Amygdala (tissue), 56 donors: ENCODE measurements around the gene LMTK2.

Source experiments
- DNase-seq, 56 donors: peaks; one replicate each; lab custom pipeline; 2025; lab: John Stamatoyannopoulos, UW

The LMTK2 gene

DNA sequence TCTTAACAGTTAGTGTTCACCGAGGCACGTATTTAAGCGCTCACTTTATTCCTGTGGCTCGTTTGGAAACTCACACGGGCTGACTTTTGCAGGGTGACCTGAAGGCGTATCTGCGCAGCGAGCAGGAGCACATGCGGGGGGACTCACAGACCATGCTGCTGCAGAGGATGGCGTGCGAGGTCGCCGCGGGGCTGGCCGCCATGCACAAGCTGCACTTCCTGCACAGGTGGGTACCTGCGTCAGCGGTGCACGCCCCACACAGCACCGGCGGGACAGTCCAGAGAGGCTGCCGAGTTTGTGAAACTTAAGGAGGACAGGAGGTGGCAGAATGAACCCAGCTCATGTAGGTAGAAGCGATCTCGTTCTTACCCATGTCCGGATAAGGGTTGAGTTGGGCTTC is 64.8 kb downstream of the LMTK2 start:
- no peak for DNase-seq

DNA sequence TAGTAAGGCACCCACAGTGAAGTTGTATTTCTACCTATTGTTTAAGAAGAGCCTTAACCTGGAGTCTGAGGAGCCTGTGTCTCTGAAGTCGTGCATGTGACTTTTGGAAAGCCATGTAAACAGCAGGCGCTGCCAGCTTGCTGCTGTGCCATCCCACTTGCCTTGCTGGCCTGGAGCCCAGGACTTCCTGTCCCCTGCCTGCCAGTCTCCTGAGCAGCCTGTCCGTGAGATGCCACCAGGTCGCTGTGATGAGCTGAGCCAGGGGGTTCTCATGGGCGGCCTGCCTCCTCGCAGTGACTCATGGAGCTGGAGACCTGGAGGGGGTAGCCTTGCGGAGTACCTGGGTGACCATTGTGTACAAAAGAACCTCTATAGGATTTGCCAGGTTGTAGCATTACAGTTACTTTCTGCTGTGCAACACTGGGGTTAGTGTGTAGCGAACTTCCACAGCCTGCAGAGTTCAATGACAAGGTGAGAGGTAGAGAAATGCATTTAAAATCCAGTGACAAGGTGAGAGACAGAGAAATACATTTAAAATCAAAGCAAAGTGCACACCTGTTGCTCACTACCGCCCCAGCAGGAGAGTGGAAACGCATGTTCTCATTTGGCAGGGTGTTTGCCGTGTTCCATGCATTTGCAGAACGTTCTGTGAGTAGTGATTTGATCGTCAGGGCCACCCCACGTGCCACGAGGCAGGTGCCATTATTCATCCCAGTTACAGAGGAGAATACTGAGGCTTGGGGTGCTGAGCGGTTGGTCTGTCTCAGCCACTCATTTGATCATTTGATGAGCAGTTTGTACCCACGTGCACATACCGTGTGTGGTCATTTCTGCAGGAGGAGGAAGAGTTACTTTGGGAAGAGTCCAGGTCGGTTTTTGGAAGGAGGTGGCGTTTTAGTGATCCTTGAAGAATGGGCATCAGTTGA is 67.9 kb downstream of the LMTK2 start:
- DNase-seq, result peak in 14 of 56 donors; percentile 10 to 57 (median 30)

DNA sequence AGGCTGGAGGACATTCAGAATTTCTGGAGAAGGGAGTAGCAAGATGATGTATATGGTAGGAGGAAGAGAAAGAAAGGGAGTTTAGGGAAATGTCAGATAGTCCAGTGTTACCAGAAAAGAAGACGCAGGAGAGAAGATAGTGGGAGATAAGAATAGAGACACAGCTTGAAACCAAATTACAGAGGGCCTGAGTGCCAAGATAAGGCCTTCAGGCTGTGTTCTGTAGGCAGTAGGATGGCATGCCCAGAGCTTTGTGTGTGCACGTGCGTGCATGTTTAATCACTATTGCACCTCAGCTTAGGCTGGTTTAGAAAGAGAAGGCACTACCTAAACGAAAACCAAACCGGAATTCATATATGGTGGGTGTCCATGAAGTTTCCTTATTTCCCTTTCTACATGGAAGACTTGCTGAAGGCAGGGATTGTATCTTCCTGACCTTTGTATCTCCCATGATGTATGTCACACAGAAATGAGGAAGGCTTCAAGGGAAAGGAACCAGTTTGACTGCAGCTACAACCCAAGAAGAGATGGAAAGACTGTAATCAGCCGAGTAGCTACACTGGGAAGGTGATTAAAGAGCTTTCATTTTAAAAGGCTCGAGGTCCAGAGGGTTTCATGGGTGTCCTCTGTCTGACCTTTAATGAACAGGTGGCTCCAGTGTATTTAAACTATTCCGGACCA is 68.7 kb downstream of the LMTK2 start:
- no peak for DNase-seq

DNA sequence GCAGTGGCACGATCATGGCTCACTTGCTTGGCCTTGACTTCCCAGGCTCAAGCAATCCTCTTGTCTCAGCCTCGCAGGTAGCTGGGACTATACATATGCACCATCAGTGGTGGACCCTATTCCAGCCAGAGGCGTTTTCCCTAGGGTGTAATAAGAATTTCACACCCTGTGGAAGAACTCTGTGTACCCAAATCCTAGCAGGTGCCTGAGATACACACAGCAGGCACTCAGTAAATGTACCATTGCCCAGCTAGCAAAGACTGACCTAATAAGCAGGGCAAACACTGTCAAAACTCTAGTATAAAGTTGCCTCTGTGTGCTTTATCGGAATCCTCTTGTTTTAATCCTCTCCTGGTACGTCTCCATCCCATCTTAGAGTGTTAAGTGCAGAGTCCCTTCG is 70.9 kb downstream of the LMTK2 start:
- DNase-seq, result no peak

DNA sequence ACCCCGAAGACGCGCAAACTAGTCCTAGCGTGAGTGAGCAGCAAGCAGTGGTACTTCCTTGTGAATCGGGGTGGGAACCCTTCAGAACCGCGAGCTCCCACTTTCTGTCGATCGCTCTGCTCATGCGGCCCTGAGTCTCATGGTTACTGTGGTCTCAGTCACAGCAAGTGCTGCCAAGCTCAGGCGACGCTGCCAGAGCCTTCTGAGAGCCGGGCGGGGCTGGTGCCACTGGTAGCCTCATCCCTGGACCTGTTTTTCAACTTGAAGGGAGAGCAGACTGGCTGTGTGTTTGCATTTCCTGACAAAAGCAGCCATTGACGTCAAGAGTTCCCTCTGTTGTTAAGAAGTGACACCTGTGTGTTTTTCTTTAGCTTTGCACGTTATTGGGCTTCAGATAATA is 71.7 kb downstream of the LMTK2 start:
- DNase-seq, result peak in 47 of 56 donors; percentile 13 to 86 (median 59)

DNA sequence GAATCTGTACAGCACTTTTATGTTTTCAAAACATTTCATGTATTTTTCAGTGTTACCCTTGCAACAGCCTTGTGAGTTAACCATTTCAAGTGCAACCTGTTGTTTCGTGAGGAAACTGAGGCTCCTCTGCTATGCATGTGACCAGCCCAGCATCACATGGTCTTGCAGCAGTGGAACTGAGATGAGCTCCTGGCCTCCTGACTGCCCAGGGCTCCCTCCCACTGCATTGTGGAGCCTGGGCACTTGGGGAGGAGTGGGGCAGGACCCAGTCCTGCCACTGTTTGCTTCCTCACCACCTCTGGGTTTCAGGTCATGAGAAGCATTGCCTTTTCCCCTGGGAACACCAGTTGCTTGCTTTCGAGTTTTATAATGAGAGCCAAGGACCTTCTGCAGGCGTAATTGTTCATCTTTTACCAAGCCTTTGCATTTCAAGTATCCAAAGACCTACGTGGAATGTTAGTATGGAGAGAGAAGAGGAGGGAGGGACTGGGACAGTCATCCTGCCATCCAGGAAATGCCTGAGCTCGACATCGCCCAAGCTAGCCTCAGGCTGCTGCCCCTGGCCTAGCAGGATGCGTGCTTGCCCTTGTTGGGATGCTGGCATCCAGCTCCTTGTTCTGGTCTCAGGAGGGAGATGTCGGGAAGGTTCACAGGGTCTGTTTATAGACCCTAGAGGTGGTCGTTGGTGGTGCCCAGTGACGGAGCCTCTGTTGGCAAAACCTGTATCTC is 72.3 kb downstream of the LMTK2 start:
- DNase-seq, result no peak

DNA sequence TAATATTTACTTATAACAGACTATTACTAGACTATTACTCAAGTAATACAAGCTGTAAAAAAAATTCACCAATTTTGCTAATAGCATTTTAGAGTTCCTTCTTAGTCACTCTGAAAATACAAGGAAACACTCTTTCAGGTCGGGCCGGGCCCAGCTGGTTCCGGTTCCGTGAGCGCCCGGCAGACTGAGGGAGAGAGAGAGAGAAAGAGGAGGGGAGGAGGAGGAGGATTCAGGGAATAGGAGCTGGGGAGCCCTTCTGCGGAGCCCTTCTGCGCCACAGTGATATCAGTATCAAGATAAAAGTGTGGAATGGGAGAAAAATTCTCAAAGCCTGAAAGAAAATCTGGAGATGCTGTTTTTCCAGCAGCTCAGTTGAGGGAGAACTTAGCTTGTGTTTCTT is 74.1 kb downstream of the LMTK2 start:
- DNase-seq, result no peak

DNA sequence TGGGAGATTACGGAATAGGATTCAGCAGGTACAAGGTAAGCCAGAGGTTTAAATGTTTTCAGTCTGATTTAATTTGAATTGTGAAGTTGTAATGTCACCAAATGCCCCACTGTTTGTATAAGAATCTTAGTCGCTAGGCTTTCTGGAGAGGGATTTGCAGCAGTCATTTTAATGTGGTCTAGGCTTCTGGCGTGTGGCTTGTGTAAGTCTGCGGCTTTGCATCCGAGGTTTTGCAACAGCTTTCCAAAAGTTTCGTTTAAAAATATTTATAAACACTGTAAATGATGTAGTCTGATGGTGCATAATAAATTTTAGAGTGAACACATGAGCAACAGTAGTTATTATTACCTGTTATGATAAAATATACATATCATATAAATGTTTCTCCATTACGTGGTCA is 78.4 kb downstream of the LMTK2 start:
- no peak for DNase-seq

DNA sequence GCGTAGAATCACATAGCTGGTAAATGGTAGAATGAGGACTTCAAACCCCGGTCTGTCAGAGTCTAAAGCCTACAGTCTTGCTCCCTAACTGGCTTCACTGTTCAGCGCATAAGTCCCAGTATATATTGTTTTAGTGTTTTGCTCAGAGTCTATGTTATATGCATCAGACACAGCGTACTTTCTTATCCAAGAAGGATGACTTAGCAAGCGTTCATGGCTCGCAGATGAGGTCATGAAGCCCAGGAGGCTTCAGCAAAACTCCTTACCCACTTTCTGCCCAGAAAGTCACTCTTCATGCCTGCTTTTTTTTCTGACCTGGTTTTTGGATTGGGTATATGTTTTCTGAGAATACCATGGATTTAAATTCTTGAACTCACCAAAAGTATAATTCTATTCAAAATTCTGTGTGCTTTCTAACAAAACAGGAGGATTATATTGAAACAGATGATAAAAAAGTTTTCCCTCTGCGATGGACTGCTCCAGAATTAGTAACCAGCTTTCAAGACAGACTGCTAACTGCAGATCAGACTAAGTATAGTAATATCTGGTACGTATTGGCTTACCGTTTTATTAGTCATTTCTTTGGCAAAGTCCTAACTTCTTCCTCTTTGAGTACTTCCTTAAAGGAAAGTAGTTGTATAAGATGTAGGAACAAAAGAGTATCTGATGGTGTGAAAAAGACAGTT is 79.9 kb downstream of the LMTK2 start:
- no peak for DNase-seq

DNA sequence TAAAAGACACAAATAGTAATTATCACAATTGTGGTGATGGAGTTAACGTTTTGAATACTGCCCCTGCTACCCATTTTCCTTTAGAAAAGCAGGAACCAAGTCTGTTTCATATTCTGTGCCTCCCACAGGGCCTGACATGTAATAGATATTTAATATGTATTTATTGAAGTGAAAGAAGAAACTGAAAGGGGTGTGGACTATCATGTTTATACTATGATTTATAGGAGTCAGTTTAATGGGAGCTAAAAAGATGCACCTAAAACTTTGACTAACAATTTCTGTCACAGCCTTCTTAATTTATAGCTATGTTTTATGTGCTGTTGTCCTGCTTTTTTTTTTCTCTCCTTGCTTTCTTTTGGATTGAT is 80.5 kb downstream of the LMTK2 start:
- no peak for DNase-seq

DNA sequence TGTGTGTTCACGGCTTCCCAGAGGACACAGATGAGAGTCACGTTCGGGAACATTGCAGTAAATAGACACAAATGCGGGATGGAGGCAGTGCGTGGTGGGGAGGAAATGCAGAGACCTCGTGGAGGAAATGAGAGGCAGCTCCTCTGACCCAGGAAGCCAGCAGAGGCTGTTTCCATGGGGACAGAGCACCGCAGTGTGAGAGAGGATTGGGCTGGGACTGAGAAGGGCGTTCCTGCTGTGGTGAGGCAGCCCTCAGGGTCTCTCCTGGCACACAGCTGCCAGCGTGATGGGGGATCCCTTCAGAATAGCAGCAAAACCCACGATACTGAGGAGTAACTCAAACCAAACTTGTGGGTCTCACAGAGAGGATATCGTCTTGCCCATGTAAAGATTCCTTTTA is 82.9 kb downstream of the LMTK2 start:
- DNase-seq, result no peak

DNA sequence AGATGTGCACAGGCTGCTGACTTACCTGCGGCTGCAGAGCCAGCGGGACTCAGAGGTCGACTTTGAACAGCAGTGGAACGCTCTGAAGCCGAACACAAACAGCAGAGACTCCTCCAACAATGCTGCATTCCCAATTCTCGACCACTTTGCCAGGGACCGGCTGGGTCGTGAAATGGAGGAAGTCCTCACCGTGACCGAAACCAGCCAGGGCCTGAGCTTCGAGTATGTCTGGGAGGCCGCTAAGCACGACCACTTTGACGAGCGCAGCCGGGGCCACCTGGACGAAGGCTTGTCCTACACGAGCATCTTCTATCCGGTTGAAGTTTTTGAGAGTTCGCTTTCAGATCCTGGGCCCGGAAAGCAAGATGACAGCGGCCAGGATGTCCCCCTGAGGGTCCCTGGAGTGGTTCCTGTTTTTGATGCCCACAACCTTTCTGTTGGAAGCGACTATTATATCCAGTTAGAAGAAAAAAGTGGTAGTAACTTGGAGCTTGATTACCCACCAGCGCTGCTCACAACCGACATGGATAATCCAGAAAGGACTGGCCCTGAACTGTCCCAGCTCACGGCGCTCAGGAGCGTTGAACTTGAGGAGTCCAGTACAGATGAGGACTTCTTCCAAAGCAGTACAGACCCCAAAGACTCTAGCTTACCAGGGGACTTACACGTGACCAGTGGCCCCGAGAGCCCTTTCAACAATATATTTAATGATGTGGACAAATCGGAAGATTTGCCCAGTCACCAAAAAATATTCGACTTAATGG is 85.2 kb downstream of the LMTK2 start:
- DNase-seq, result no peak

DNA sequence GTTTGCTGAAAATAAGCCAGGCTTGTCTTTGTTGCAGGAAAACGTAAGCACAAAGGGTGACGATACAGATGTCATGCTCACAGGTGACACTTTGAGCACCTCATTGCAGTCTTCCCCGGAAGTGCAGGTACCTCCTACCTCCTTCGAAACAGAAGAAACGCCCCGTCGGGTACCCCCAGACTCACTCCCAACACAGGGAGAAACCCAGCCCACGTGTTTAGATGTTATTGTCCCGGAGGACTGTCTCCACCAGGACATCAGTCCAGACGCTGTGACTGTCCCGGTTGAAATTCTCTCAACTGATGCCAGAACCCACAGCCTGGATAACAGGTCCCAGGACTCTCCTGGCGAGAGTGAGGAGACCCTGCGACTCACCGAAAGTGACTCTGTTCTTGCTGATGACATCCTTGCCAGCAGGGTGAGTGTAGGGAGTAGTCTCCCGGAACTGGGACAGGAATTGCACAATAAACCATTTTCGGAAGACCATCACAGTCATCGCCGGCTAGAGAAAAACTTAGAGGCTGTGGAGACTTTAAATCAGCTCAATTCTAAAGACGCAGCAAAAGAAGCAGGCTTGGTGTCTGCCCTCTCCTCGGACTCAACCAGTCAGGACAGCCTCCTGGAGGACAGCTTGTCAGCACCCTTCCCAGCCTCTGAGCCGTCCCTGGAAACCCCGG is 86.3 kb downstream of the LMTK2 start:
- DNase-seq, result no peak

DNA sequence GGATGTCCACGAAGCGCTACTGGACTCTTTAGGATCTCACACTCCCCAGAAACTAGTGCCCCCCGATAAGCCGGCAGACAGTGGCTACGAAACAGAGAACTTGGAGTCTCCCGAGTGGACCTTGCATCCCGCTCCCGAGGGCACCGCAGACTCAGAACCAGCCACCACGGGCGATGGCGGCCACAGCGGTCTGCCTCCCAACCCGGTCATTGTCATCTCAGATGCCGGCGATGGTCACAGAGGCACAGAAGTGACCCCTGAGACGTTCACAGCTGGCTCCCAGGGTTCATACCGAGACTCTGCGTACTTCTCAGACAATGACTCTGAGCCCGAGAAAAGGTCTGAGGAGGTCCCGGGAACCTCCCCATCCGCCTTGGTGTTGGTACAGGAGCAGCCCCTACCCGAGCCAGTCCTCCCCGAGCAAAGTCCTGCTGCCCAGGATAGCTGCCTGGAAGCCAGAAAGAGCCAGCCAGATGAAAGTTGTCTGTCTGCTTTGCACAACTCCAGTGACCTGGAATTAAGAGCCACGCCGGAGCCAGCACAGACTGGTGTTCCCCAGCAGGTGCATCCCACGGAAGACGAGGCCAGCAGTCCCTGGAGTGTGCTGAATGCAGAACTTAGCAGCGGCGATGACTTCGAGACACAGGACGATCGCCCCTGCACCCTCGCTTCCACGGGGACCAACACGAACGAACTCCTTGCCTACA is 87.0 kb downstream of the LMTK2 start:
- no peak for DNase-seq

DNA sequence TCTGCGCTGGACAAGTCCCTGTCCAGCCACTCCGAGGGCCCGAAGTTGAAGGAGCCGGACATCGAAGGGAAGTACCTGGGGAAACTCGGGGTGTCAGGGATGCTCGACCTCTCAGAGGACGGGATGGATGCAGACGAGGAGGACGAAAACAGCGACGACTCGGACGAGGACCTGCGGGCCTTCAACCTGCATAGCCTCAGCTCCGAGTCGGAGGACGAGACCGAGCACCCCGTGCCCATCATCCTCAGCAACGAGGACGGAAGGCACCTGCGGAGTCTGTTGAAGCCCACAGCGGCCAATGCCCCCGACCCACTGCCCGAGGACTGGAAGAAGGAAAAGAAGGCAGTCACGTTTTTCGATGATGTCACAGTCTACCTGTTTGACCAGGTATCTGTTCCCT is 87.5 kb downstream of the LMTK2 start:
- no peak for DNase-seq

DNA sequence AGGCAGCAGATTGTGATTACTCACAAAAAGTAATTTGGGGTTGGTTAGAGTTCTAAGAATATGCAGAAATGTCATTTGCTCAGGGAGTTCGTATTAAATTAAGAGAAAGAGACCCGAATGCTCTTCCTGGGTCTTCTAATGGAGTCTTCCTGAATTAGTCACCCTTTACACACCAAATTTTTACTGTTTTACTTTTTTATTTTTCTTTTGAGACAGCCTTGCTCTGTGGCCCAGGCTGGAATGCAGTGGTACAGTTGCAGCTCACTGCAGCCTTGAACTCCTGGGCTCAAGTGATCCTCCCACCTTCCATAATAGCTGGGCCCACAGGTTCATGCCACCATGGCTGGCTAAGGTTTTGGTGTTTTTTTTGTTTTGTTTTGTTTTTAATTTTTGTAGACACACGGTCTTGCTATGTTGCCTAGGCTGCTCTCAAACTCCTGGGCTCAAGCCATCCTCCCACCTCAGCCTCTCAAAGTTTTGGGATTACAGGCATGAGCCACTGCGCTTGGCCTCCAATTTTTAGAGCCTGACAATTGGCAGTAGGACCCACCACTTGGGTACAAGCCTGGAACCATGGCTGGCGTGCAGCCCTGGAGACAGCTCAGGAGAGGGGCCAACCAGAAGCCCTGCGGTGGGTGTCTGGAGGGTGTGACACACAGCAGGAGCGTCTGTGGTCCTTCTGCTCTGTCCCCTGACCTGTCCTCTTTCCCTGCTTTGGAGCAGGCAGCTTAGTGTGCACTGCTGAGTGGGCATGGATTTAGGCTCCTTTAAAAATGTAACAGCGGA is 88.2 kb downstream of the LMTK2 start:
- DNase-seq, result peak in 6 of 56 donors; percentile 18 to 58 (median 32)

DNA sequence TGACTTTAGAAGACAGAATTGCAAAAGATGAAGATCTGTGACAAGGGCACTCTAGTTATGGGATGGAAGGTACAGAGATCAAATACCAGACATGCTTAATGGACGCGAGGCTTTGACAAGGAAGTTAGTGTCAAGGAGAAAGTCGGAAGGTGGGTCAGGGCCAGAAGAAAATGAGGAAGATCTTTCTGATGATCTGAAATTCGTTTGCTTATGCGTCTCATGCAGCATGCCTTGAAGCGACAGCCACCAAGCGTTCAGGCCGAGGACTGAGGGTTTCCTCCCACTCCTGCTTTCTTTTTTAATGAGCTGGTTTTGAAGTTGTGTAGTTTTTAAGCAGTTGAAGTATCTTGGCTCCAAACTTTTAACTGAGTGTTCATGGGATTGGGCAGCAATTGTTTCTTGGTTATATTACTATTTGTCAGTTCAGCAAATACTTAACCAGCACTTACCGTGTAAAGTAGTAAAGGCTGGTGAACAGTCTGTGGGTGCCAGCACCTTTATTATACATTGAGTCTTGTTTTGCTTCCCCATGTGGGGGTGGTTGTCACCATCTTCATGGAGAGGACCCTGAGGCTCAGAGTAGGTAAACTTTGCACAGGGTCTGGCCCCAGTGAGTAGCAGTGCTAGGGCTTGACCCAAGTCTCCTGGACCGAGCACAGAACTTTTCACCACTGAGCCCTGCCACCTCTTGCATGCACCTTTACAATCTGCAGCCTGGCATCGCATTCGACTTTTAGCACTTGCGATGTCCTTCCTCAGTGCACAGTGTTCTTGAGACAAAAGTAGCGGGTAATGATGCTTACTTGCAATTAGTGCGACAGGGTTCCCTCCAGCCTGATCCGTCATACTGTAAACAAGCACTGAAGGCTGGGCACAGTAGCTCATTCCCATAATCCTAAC is 90.3 kb downstream of the LMTK2 start:
- DNase-seq, result peak in 2 of 56 donors; percentile 18 to 27
